Measurements from ENCODE around the gene SLC25A28. TPM values are rescaled to one million over a fixed set of nuclear protein-coding genes. Genes with fewer than 3 reads are reported as not detected.

Gene SLC25A28
- total RNA-seq, 1 donor from 2014 or later, result 12.4 TPM

- no peaks in the 10 kb centered on the region for H3K36me3 Mint-ChIP-seq
- Histone ChIP-seq H2AFZ (replicated peaks) (no peak overlapping the region), H3K4me1 (no peaks in the 10 kb centered on the region), H3K79me2 (ENCODE audit: low read depth) (no peaks in the 10 kb centered on the region), H3K36me3 (no peaks in the 10 kb centered on the region), H3K27ac (no peak overlapping the region), H4K20me1 (ENCODE audit: low read depth) (no peaks in the 10 kb centered on the region), H3K27me3 (no peaks in the 10 kb centered on the region), H3K9me3 (ENCODE audit: low read depth) (no peaks in the 10 kb centered on the region), H3K4me2 (no peak overlapping the region), H3K9ac (no peak overlapping the region), H3F3A (ENCODE audit: low read depth) (no peaks in the 10 kb centered on the region), H3K4me3 (no peak overlapping the region)
- no peak overlapping the region for H3K27ac Mint-ChIP-seq
- H3K4me3 Mint-ChIP-seq, result no peak overlapping the region
- H3K9me3 Mint-ChIP-seq, result no peaks in the 10 kb centered on the region
- peaks cover 4% of the 10 kb centered on the region for H3K27me3 Mint-ChIP-seq (ENCODE audit: insufficient read depth, low read depth)
- no peak for DNase-seq (ENCODE audit: low spot score)
- no peaks in the 10 kb centered on the region for H3K4me1 Mint-ChIP-seq
- TF ChIP-seq EZH2 (IDR thresholded peaks at IDR 0.05) (no peak), EZH2phosphoT487 (IDR thresholded peaks at IDR 0.05) (no peak), CTCF (IDR thresholded peaks at IDR 0.05) (no peak)
These were observed 50.3 kb downstream of the SLC25A28 start for GRCh38 chr10:99569961-99570360.

- Histone ChIP-seq H4K20me1 (ENCODE audit: low read depth) (no peaks in the 10 kb centered on the region), H3K4me1 (peaks cover under 1% of the 10 kb centered on the region), H3K27me3 (no peaks in the 10 kb centered on the region), H3K36me3 (no peaks in the 10 kb centered on the region), H3K4me2 (no peak overlapping the region), H3K79me2 (ENCODE audit: low read depth) (no peaks in the 10 kb centered on the region), H3F3A (ENCODE audit: low read depth) (peaks cover 3% of the 10 kb centered on the region), H3K4me3 (no peak overlapping the region), H2AFZ (replicated peaks) (peak overlapping the region; percentile 72), H3K9ac (no peak overlapping the region), H3K9me3 (ENCODE audit: low read depth) (no peaks in the 10 kb centered on the region), H3K27ac (no peak overlapping the region)
- Mint-ChIP-seq H3K27me3 (ENCODE audit: insufficient read depth, low read depth) (peaks cover 4% of the 10 kb centered on the region), H3K4me1 (no peaks in the 10 kb centered on the region), H3K27ac (no peak overlapping the region), H3K36me3 (no peaks in the 10 kb centered on the region), H3K4me3 (no peak overlapping the region), H3K9me3 (no peaks in the 10 kb centered on the region)
- DNase-seq (ENCODE audit: low spot score), result no peak
- TF ChIP-seq EZH2phosphoT487 (IDR thresholded peaks at IDR 0.05) (no peak), CTCF (IDR thresholded peaks at IDR 0.05) (no peak), EZH2 (IDR thresholded peaks at IDR 0.05) (no peak)
These were observed 50.8 kb downstream of the SLC25A28 start for GRCh38 chr10:99569253-99569939.

- Histone ChIP-seq H3K27me3 (no peaks in the 10 kb centered on the region), H3K4me2 (no peak overlapping the region), H3K9ac (no peak overlapping the region), H3K79me2 (ENCODE audit: low read depth) (no peaks in the 10 kb centered on the region), H3K36me3 (no peaks in the 10 kb centered on the region), H3F3A (ENCODE audit: low read depth) (peaks cover 15% of the 10 kb centered on the region), H3K9me3 (ENCODE audit: low read depth) (no peaks in the 10 kb centered on the region), H4K20me1 (ENCODE audit: low read depth) (no peaks in the 10 kb centered on the region), H3K4me3 (no peak overlapping the region), H2AFZ (replicated peaks) (no peak overlapping the region), H3K4me1 (peaks cover 15% of the 10 kb centered on the region), H3K27ac (no peak overlapping the region)
- Mint-ChIP-seq H3K36me3 (no peaks in the 10 kb centered on the region), H3K9me3 (no peaks in the 10 kb centered on the region), H3K27ac (no peak overlapping the region), H3K27me3 (ENCODE audit: insufficient read depth, low read depth) (peaks cover 13% of the 10 kb centered on the region), H3K4me3 (no peak overlapping the region), H3K4me1 (peaks cover 12% of the 10 kb centered on the region)
- TF ChIP-seq EZH2 (IDR thresholded peaks at IDR 0.05) (no peak), EZH2phosphoT487 (IDR thresholded peaks at IDR 0.05) (no peak)
- DNase-seq (ENCODE audit: low spot score), result no peak
These were observed 55.1 kb downstream of the SLC25A28 start for GRCh38 chr10:99565166-99565565.

GRCh38 chr10:99564361-99564760 is 55.9 kb downstream of the SLC25A28 start:
- H3K4me3 Mint-ChIP-seq, result no peak overlapping the region
- Histone ChIP-seq H3K36me3 (no peaks in the 10 kb centered on the region), H3K79me2 (ENCODE audit: low read depth) (no peaks in the 10 kb centered on the region), H3K9ac (no peak overlapping the region), H4K20me1 (ENCODE audit: low read depth) (no peaks in the 10 kb centered on the region), H3K4me1 (peaks cover 15% of the 10 kb centered on the region), H3K9me3 (ENCODE audit: low read depth) (no peaks in the 10 kb centered on the region), H3K4me3 (no peak overlapping the region), H3K4me2 (no peak overlapping the region), H3K27ac (no peak overlapping the region), H3F3A (ENCODE audit: low read depth) (peaks cover 15% of the 10 kb centered on the region), H2AFZ (replicated peaks) (no peak overlapping the region), H3K27me3 (no peaks in the 10 kb centered on the region)
- no peak for TF ChIP-seq EZH2phosphoT487 (IDR thresholded peaks at IDR 0.05)
- no peak for TF ChIP-seq EZH2 (IDR thresholded peaks at IDR 0.05)
- no peak for TF ChIP-seq CTCF (IDR thresholded peaks at IDR 0.05)
- no peak for DNase-seq (ENCODE audit: low spot score)
- H3K27me3 Mint-ChIP-seq (ENCODE audit: insufficient read depth, low read depth), result peaks cover 17% of the 10 kb centered on the region
- H3K27ac Mint-ChIP-seq, result no peak overlapping the region
- peaks cover 12% of the 10 kb centered on the region for H3K4me1 Mint-ChIP-seq
- no peaks in the 10 kb centered on the region for H3K36me3 Mint-ChIP-seq
- no peaks in the 10 kb centered on the region for H3K9me3 Mint-ChIP-seq
